H9 (cell line): ENCODE data around the gene NMRAL1. TPM values are rescaled to one million over a fixed set of nuclear protein-coding genes. Genes with fewer than 3 reads are reported as not detected.

Source experiments
- DNase-seq: peaks from one replicate; pipeline ENCODE4 v3.0.0-alpha.2; 2017
- H2AFZ ChIP-seq: one replicate; pipeline ENCODE4 v1.6.1; 2013; ENCODE audit warnings: mild to moderate bottlenecking, low read length, control low read depth, moderate library complexity
- H2AK5ac ChIP-seq: 2 replicates; pipeline ENCODE4 v1.6.1; 2013; ENCODE audit warnings: low read length, control low read depth, mixed read lengths; ENCODE audit not compliant: insufficient read length
- H2BK120ac ChIP-seq: one replicate; pipeline ENCODE4 v1.6.1; 2013; ENCODE audit warnings: low read depth, mild to moderate bottlenecking, low read length, control low read depth, inconsistent platforms; ENCODE audit not compliant: poor library complexity, severe bottlenecking
- H2BK12ac ChIP-seq: 2 replicates; pipeline ENCODE4 v1.6.1; 2013; ENCODE audit warnings: low read length, control low read depth, mixed read lengths, low read depth; ENCODE audit not compliant: insufficient read length
- H2BK15ac ChIP-seq: 2 replicates; pipeline ENCODE4 v1.6.1; 2013; ENCODE audit warnings: low read depth, low read length, control low read depth
- H2BK20ac ChIP-seq: one replicate; pipeline ENCODE4 v1.6.1; 2013; ENCODE audit warnings: low read depth, mild to moderate bottlenecking, low read length, control low read depth, inconsistent platforms; ENCODE audit not compliant: poor library complexity, severe bottlenecking
- H2BK5ac ChIP-seq: 2 replicates; pipeline ENCODE4 v1.6.1; 2013; ENCODE audit warnings: low read length, control low read depth, mixed read lengths; ENCODE audit not compliant: insufficient read length
- H3K14ac ChIP-seq: 2 replicates; pipeline ENCODE4 v1.6.1; 2013; ENCODE audit warnings: low read length, control low read depth; ENCODE audit not compliant: insufficient read depth
- H3K18ac ChIP-seq: 2 replicates; pipeline ENCODE4 v1.6.1; 2013; ENCODE audit warnings: low read depth, mild to moderate bottlenecking, mixed read lengths, low read length, control low read depth; ENCODE audit not compliant: insufficient read length
- H3K23ac ChIP-seq: 2 replicates; pipeline ENCODE4 v1.6.1; 2013; ENCODE audit warnings: low read length, control low read depth, mixed read lengths, low read depth; ENCODE audit not compliant: insufficient read length
- H3K23me2 ChIP-seq: 2 replicates; pipeline ENCODE4 v1.6.1; 2013; ENCODE audit warnings: low read depth, mild to moderate bottlenecking, mixed read lengths, low read length, control low read depth; ENCODE audit not compliant: insufficient read length, poor library complexity, severe bottlenecking
- H3K27ac ChIP-seq: 2 replicates; pipeline ENCODE4 v1.5.1; 2013; ENCODE audit warnings: low read length, control low read depth, mixed read lengths, low read depth; ENCODE audit not compliant: insufficient read length
- H3K27me3 ChIP-seq: 2 replicates; pipeline ENCODE4 v1.6.1; 2013; ENCODE audit warnings: low read length, control low read depth, inconsistent platforms; ENCODE audit not compliant: insufficient read depth
- H3K4ac ChIP-seq: 2 replicates; pipeline ENCODE4 v1.6.1; 2013; ENCODE audit warnings: low read depth, mild to moderate bottlenecking, control low read depth, inconsistent platforms, low read length, moderate library complexity
- H3K4me1 ChIP-seq: 2 replicates; pipeline ENCODE4 v1.6.1; 2013; ENCODE audit warnings: low read length, control low read depth, inconsistent platforms; ENCODE audit not compliant: insufficient read depth
- H3K4me2 ChIP-seq: 2 replicates; pipeline ENCODE4 v1.6.1; 2013; ENCODE audit warnings: low read length, control low read depth, mixed read lengths; ENCODE audit not compliant: insufficient read length, insufficient read depth
- H3K56ac ChIP-seq: 2 replicates; pipeline ENCODE4 v1.6.1; 2013; ENCODE audit warnings: low read depth, mild to moderate bottlenecking, mixed read lengths, low read length, control low read depth; ENCODE audit not compliant: insufficient read length
- H3K79me1 ChIP-seq: 2 replicates; pipeline ENCODE4 v1.6.1; 2013; ENCODE audit warnings: low read depth, mild to moderate bottlenecking, moderate library complexity, low read length, control low read depth, inconsistent platforms; ENCODE audit not compliant: insufficient read depth, poor library complexity, severe bottlenecking
- H3K79me2 ChIP-seq: 2 replicates; pipeline ENCODE4 v1.6.1; 2013; ENCODE audit warnings: low read length, control low read depth, inconsistent platforms; ENCODE audit not compliant: insufficient read depth
- H3K9ac ChIP-seq: 2 replicates; pipeline ENCODE4 v1.6.1; 2013; ENCODE audit warnings: low read length, control low read depth, mixed read lengths; ENCODE audit not compliant: insufficient read length; ENCODE audit errors: extremely low read depth
- H3K9me3 ChIP-seq: one replicate; pipeline ENCODE4 v1.6.1; 2013; ENCODE audit warnings: low read depth, low read length, inconsistent platforms; ENCODE audit not compliant: control insufficient read depth
- H3T11ph ChIP-seq: one replicate; pipeline ENCODE4 v1.6.1; 2013; ENCODE audit warnings: mild to moderate bottlenecking, low read length, control low read depth, inconsistent platforms
- H4K20me1 ChIP-seq: one replicate; pipeline ENCODE4 v1.6.1; 2013; ENCODE audit not compliant: control insufficient read depth, insufficient read length, insufficient read depth
- H4K5ac ChIP-seq: 2 replicates; pipeline ENCODE4 v1.6.1; 2013; ENCODE audit warnings: low read depth, mild to moderate bottlenecking, mixed read lengths, low read length, control low read depth; ENCODE audit not compliant: insufficient read length
- H4K8ac ChIP-seq: replicated peaks from 2 replicates; pipeline ENCODE4 v1.6.1; 2013; ENCODE audit warnings: low read length, control low read depth, mixed read lengths, low read depth; ENCODE audit not compliant: insufficient read length
- H4K91ac ChIP-seq: 2 replicates; pipeline ENCODE4 v1.6.1; 2013; ENCODE audit warnings: low read depth, mild to moderate bottlenecking, moderate library complexity, mixed read lengths, low read length, control low read depth; ENCODE audit not compliant: insufficient read length
- H3K27ac Mint-ChIP-seq, 3 experiments: 2 replicates in 2 of 3; 3 replicates in 1 of 3; pipeline ENCODE4 v1.8.0; 2020 to 2021; ENCODE audit warnings: mixed read lengths in 3 of 3, mild to moderate bottlenecking in 1 of 3, moderate library complexity in 1 of 3
- H3K27me3 Mint-ChIP-seq: 2 replicates; pipeline ENCODE4 v1.8.0; 2021; ENCODE audit warnings: low read depth, mild to moderate bottlenecking, moderate library complexity, mixed read lengths
- H3K36me3 Mint-ChIP-seq, 3 experiments: 2 replicates in 2 of 3; 3 replicates in 1 of 3; pipeline ENCODE4 v1.8.0; 2020 to 2021; ENCODE audit warnings: low read depth in 3 of 3, mixed read lengths in 3 of 3; ENCODE audit not compliant: insufficient read depth in 1 of 3
- H3K4me1 Mint-ChIP-seq, 2 experiments: 2 replicates each; pipeline ENCODE4 v1.8.0; 2020; ENCODE audit warnings: mixed read lengths in 2 of 2
- H3K4me3 Mint-ChIP-seq, 2 experiments: 2 replicates in 1 of 2; 3 replicates in 1 of 2; pipeline ENCODE4 v1.8.0; 2020 to 2021; ENCODE audit warnings: mild to moderate bottlenecking in 2 of 2, mixed read lengths in 2 of 2, moderate library complexity in 1 of 2
- H3K9me3 Mint-ChIP-seq, 2 experiments: 2 replicates in 1 of 2; 3 replicates in 1 of 2; pipeline ENCODE4 v1.8.0; 2020; ENCODE audit warnings: mild to moderate bottlenecking in 2 of 2, mixed read lengths in 2 of 2, moderate library complexity in 1 of 2
- CTCF ChIP-seq: fragments of 200-600 bp; sonication (generic); conservative IDR thresholded peaks from 3 replicates; pipeline ENCODE4 v1.8.0; 2021; ENCODE audit warnings: antibody characterized with exemption, mild to moderate bottlenecking
- WGBS: extraction: QIAGEN DNeasy Blood & Tissue Kit; methylation state at CpG from one replicate; pipeline ENCODE4 v1.1.7; 2013; ENCODE audit warnings: missing lambda C conversion rate, low lambda C conversion rate, mixed read lengths; ENCODE audit not compliant: insufficient read length; ENCODE audit errors: extremely low coverage; 5-methylcytosine and 5-hydroxymethylcytosine counted together
- total RNA-seq: library from RNA; stranded (reverse); gene quantifications from 2 replicates; pipeline ENCODE4 v1.2.1, GENCODE V29; 2021

Gene NMRAL1
- total RNA-seq, 1 experiment from 2014 or later = 78.9 TPM

DNA sequence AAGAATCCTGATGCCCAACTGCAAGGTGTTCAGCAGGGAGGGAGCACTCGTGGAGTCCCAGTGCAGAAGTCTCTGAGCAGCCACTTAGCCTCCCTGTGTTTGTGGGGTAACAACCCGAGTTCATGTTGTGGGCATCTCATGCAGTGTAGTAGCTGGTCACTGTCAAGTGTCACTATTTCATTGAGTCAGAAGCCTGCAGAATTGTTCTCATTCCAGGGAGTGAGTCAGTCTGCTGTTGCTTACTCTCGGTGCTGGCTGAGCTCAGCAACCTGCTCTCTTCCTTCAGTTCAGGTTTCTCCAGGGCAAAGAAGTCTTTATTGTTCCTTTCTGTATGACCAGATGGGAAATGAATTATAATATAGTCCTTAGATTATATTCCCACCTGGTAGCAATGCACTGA, 25.8 kb upstream of the NMRAL1 start:
- WGBS = no CpG with 5 or more reads among the region's 3 CpGs
- Histone ChIP-seq H3K4me2 (no peak overlapping the region), H4K8ac (no peak overlapping the region), H2BK20ac (no peak overlapping the region), H3T11ph (no peak overlapping the region), H2AK5ac (no peak overlapping the region), H3K4me1 (no peaks in the 10 kb centered on the region), H3K27ac (no peak overlapping the region), H4K5ac (no peak overlapping the region), H2BK120ac (no peak overlapping the region), H3K9ac (no peak overlapping the region), H3K4ac (no peak overlapping the region), H4K20me1 (no peaks in the 10 kb centered on the region), H3K79me1 (no peaks in the 10 kb centered on the region), H2BK12ac (no peak overlapping the region), H2AFZ (no peak overlapping the region), H3K14ac (no peak overlapping the region), H4K91ac (no peak overlapping the region), H3K79me2 (no peaks in the 10 kb centered on the region), H3K23me2 (no peaks in the 10 kb centered on the region), H2BK15ac (no peak overlapping the region), H3K9me3 (no peaks in the 10 kb centered on the region), H3K56ac (no peak overlapping the region), H2BK5ac (no peak overlapping the region), H3K23ac (no peak overlapping the region), H3K27me3 (no peaks in the 10 kb centered on the region), H3K18ac (no peak overlapping the region)
- H3K9me3 Mint-ChIP-seq = no peaks in the 10 kb centered on the region
- H3K27me3 Mint-ChIP-seq = no peaks in the 10 kb centered on the region
- H3K4me1 Mint-ChIP-seq = peaks cover 19 to 35% of the 10 kb centered on the region in 2 experiments
- DNase-seq = no peak
- TF ChIP-seq CTCF = no peak
- no peak overlapping the region for H3K4me3 Mint-ChIP-seq
- peaks cover 0 to 3% (median 0%) of the 10 kb centered on the region in 3 experiments; a peak in 2 of 7 replicates for H3K36me3 Mint-ChIP-seq
- no peak overlapping the region; a peak in 1 of 7 replicates for H3K27ac Mint-ChIP-seq
